ENCODE results near the gene GK.
A peak's percentile ranks its signal among the peaks of the same experiment; 100 is the strongest.
"Not testable (repeated sequence)": the region's sequence is repeated elsewhere in the genome, so short reads cannot be mapped to it uniquely, and the experiment has no call there.

The GK gene

DNA sequence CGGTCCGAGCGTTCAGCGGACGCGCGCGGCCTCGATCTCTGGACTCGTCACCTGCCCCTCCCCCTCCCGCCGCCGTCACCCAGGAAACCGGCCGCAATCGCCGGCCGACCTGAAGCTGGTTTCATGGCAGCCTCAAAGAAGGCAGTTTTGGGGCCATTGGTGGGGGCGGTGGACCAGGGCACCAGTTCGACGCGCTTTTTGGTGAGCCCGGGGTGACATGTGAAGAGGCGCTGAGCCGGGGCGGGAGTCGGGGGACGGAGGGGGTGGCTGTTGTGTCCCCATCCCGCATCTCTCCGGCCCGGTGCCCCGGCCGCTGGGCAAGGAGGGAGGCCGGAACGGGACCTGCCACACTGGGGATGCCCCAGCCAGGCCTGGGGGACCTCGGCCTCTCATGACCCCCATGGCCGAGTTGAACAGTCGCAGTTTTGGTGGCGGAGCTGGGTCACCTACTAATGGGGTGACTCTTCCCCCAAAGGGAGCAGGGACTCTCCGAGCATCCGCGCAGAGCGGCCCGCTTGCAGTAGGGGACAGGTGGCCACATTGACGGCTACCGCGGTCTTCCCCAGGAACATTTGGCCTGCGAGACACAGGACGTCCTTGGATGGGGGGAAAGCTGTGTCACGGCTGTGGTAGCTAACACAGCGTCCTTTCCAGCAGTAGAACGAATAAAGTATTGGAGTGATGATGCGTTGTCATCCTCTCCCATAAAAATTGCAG, at the start of gene GK:
Gene GK, plus strand, starts transcription at position 9 of the 717 bp plus-strand sequence. Its CDS starts 115 bp downstream, at position 124.
- no peak for TF ChIP-seq ZNF274 (IDR thresholded peaks at IDR 0.05; ENCODE audit: low read depth, low read length)
- H3K4me3 ChIP-seq (ENCODE audit: low read length), result peak within 1 kb of the TSS; percentile 78

DNA sequence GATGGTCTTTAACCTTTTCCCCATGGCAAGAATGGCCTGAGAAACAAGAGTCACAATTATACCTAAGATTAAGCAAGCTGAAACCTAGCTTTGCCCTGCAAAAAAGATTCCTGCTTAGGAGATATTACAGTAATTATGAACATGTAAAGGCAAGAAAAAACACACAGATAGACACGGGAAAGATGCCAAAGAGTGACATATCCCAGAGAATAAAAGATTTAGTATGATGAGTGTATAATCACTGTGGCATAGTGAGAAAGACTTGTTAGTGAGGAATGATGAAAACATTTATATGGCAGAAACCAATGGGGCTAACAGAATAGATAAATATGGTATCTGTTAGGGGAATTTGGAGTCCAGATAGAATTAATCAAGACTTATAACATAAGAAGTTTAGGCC, 46.1 kb upstream of the GK start:
- TF ChIP-seq ZNF274 (IDR thresholded peaks at IDR 0.05; ENCODE audit: low read depth, low read length), result no peak

DNA sequence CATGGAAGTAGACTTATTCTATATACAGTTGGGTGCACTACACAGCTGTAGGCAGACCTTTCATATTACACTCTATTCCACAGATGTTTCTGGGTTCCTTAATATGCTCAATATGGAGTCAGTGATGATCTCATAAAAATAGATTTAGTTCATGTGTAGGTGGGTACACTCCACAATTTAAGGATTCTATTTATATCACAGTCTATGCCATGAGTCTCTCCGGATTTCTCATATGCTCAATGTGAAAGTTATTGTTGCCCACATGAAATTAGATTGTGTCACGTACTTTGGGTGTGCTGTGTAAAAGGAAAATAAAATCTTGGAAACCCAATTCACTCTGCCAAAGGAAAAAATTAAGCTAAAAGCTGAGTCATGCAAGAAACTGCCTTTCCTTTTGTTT, 43.2 kb upstream of the GK start:
- H3K4me3 ChIP-seq (ENCODE audit: low read length), result no peak overlapping the region
- no peak for TF ChIP-seq ZNF274 (IDR thresholded peaks at IDR 0.05; ENCODE audit: low read depth, low read length)

More for the DNA sequence above, 46.1 kb upstream of the GK start:
- no peak overlapping the region for H3K4me3 ChIP-seq (ENCODE audit: low read length)

DNA sequence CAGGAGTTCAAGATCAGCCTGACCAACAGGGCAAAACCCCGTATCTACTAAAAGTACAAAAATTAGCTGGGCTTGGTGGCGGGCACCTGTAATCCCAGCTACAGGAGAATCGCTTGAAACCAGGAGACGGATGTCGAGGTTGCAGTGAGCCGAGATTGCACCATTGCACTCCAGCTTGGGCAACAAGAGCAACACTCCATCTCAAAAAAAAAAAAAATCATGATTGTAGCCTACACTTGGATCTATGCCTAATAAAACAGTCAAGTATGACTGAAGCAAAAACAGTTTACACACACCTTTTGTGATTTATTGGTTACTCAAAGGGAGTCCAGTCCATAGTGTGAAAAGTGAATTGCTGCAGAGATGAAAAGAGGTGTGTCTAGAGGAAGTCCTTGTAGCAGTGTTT, 41.0 kb upstream of the GK start:
- no peak for TF ChIP-seq ZNF274 (IDR thresholded peaks at IDR 0.05; ENCODE audit: low read depth, low read length)
- H3K4me3 ChIP-seq (ENCODE audit: low read length), result no peak overlapping the region

DNA sequence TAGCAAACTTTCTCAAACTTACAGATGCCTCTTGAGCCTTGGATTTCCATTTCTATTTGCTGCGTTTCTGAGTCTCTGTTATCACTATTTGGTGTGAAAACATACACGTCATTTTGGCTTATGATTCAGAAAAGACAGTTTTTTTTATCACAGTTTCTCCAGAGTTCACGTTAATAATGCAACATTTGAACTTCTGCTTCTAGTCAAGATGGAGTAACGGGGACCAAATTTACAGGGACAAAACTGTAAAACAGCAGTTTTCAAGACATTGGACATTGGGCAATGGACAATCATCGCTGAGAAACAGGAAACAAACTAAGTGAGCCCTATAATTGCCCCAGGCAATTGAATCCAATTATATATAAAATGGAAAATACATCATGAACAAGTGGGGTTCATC, 39.5 kb upstream of the GK start:
- no peak for TF ChIP-seq ZNF274 (IDR thresholded peaks at IDR 0.05; ENCODE audit: low read depth, low read length)
- H3K4me3 ChIP-seq (ENCODE audit: low read length), result no peak overlapping the region

DNA sequence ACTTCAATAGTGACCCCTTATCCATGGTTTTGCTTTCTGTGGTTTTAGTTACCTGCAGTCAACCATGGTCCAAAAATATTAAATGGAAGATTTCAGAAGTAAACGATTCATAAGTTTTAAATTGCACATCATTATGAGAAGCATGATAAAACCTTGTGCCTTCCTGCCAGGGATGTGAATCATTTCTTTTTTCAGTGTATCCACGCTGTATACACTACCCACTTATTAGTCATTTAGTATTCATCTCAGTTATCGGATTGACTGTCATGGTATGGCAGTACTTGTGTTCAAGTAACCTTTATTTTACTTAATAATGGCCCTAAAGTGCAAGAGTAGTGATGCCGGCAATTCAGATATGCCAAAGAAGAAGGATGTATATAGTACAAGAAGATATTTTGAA, 38.0 kb upstream of the GK start:
- H3K4me3 ChIP-seq (ENCODE audit: low read length), result no peak overlapping the region
- TF ChIP-seq ZNF274 (IDR thresholded peaks at IDR 0.05; ENCODE audit: low read depth, low read length), result no peak

DNA sequence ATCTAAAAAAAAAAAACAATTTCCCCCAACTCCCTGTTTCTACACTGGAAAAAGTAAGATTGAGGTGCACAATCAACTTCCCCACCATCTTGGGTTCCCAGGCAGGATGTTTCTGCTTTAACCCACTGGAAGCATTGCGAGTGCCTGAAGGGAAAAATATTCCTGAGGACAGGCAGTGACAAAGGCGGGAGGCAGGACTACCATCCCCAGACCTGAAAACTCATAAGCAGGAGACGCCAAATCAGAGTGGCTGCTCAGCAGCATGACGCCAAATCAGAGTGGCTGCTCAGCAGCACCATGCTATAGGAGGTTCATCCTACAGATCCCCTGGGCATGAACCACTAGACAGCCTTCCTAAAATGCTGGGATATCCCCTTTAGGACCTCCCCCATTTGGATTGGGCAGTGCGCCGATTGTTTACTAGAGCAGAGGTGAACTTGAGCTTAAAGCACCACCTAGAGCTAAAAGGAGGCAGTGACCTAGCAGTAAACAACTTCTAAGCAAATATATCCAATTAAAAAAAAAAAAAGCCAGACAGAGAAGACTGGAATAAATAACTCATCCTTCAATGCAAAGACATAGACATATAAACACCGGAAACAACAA, 35.0 kb upstream of the GK start:
- no peak overlapping the region for H3K4me3 ChIP-seq (ENCODE audit: low read length)
- no peak for TF ChIP-seq ZNF274 (IDR thresholded peaks at IDR 0.05; ENCODE audit: low read depth, low read length)

DNA sequence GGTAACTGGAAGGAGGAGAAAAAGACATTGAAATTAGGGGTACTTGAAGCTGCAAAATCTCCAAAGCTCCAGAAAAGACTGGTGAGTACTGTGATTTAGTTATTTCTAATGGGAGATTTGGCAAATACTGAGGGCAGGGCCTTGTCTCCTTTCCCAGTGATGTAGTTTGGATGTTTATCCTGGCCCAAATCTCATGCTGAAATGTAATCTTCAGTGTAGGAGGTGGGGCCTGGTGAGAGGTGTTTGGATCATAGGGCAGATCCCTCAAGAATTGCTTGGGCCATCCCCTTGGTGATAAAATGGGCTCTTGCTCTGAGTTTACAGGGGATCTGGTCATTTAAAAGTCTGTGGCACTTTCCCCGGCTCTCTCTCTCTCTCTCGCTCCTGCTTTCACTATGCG, 33.1 kb upstream of the GK start:
- H3K4me3 ChIP-seq (ENCODE audit: low read length), result no peak overlapping the region
- no peak for TF ChIP-seq ZNF274 (IDR thresholded peaks at IDR 0.05; ENCODE audit: low read depth, low read length)

DNA sequence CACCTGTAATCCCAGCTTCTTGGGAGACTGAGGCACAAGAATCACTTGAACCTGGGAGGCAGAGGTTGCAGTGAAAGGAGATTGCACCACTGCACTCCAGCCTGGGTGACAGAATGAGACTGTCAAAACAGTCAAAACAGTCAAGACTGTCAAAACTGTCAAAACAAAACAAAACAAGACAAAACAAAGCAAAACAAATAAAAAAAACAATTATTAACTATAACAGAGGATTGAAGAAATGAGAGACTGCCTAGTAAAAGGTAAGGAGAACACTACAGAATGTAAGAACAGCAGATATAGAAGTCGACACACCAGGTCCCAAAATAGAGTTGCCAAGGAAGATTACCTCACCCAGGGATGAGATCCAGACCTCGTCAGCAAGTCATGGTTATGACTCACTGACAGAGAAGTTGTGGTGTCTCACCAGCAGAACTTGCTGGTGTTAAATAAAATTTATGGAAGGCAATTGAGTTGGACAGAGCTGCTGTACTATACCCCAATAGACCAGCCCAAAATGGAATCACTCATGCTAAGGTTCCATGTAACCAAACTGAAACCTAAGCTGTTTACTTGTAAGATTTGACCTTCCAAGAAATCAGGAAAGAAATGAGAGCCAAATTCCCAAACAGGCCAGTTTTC, 32.1 kb upstream of the GK start:
- H3K4me3 ChIP-seq (ENCODE audit: low read length), result no peak overlapping the region
- TF ChIP-seq ZNF274 (IDR thresholded peaks at IDR 0.05; ENCODE audit: low read depth, low read length), result no peak

DNA sequence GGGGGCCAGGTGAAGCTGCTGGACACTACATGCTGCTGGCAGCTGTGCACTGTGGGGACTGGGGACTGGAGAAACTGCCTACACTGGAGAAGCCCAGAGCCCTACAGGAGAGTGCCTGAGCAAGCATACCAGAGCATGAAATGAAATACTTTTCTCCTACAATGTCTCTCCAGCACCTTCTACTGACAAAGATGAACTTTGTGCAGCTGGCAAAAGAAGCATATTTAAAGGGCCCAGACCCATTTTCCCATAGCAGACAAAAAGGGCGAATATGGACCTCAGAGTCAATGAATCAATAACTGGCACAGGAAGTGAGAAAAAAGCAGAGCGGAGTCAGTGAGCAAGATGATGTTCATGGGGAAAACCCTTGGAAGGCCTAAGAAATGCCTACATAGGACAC, 30.9 kb upstream of the GK start:
- H3K4me3 ChIP-seq (ENCODE audit: low read length), result no peak overlapping the region
- no peak for TF ChIP-seq ZNF274 (IDR thresholded peaks at IDR 0.05; ENCODE audit: low read depth, low read length)

DNA sequence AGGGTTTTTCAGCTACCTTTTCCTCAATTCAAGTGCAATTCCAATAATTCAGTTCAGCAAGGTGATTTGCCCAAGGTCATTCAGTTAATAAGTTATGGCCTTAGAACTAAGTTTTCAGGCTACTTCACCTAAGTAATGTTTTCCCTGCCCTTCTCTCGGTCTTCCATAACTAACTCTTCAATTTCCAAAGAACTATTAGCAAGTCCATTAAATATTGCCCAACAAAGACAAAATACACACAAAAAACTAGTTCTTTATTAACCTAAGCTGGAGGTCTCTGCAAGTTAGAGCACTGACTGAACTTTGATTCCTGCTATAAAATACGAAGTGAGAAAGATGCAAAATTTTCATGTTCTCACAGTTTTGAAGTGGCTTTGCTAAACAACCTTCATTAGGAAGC, 26.8 kb upstream of the GK start:
- no peak overlapping the region for H3K4me3 ChIP-seq (ENCODE audit: low read length)
- no peak for TF ChIP-seq ZNF274 (IDR thresholded peaks at IDR 0.05; ENCODE audit: low read depth, low read length)

DNA sequence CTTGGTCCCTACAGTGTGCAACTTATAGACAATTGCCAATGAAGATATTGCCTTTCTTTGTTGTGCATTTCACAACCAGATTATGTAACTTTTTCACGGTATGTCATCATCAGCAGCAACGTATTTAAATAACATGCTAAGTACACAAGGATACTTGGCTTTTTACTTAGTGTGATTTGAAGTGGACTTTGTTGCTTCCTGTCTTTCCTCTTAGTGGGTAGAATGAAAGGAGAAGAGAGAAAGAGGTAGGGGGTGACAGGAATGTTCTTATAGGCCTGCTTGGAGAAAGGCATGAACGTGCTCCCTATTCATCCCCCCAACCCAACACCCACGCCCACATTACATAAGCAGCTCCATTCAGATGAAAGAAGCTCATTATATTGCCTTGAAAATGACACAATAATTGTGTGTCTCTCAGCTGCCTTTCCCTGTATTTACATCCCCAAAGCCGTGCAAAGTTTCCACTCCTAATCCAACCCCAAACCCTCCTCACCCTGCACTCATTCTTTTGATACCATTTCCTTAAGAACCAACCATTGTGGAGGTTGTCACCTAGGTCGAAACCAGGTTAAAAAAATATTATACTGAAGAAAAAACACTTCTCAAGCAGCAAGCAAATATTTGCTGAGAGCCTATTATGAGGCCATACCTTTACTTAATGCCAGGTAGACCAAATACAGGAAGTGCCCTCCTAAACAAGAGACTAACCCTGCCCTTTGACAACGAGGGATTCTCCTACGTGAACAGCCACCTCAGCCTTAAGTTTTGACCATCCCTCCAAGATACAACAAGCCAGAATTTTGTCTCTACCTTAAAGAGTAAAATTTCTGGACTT, 25.2 kb upstream of the GK start:
- TF ChIP-seq ZNF274 (IDR thresholded peaks at IDR 0.05; ENCODE audit: low read depth, low read length), result no peak
- no peak overlapping the region for H3K4me3 ChIP-seq (ENCODE audit: low read length)

DNA sequence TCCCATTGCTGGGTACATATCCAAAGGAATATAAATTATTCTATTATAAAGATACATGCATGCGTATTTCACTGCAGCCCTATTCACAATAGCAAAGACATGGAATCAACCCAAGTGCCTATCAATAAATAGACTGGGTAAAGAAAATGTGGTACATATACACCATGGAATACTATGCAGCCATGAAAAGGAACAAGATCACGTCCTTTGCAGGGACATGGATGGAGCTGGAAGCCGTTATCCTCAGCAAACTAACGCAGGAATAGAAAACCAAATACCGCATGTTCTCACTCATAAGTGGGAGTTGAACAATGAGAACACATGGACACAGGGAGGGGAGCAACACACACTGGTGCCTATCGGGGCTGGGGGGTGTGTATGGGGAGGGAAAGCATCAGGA, 19.2 kb upstream of the GK start:
- not testable (repeated sequence) for H3K4me3 ChIP-seq (ENCODE audit: low read length)

DNA sequence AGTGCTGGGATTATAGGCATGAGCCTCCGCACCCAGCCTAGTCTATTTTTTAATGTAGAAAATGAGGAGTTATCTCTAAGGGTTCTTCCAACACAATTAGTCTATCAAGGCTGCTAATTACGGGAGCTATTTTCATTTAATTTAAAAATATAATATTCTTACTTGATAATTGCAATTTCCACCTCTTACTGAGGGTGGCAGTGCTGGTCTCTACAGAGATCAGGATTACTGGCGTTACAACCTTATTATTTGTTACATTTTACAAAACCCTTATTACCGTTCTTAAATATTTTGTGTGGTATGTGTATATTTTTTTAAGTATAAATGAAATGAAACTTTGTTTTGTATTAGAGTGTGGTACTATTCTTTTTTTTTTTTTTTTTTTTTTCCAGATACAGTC, 17.6 kb upstream of the GK start:
- no peak overlapping the region for H3K4me3 ChIP-seq (ENCODE audit: low read length)
- no peak for TF ChIP-seq ZNF274 (IDR thresholded peaks at IDR 0.05; ENCODE audit: low read depth, low read length)

Measured in GM08714 (cell line).